ENCODE data around the gene C1QC. TPM values are rescaled to one million over a fixed set of nuclear protein-coding genes. Genes with fewer than 3 reads are reported as not detected.

C1QC gene
- total RNA-seq, 1 experiment from 2014 or later, result not detected

DNA sequence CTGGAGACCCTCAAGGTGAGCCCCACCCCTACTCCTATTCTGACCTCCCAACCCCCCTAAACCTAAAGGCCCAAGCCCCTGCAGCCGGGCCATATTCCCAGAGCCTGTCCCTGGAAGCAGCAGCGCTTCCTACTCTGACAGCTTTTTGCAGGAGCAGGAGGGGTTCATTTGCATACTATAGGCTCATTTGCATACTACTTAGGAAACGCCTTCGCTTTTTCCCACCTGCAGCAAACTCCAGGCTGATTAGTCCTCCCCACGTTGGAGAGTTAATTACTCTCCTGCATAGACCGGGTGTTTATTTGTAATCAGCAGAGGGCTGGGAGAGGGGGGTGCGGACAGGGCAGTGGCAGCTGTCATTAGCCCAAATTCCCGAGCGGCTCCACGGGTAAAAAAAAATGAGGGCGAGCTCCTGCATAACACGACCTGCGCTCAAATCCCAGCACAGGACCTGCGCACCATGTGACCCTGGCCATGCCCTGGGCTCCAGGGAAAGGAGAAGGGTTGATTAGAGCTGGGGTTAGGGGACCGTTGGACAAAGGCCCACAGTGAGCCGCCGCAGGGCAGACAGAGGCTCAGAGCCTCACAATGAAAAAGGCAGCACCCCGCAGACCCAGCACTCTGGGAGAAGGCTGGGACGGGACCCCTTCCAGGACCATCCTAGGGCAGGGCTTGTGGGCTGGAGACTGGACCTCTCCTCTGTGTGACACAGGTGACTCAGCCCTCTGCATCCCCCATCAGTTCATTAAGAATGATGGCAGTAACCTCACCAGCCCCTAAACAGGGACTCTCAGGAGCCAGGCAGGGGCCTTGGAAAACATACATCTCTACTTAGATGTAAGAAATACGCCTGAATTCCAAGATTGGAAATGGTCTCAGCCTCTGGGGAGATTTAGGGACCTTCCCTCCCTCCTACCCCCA is 16.9 kb upstream of the C1QC start:
- H3K4me3 ChIP-seq (ENCODE audit: low read length), result no peak overlapping the region
- no peak for DNase-seq

DNA sequence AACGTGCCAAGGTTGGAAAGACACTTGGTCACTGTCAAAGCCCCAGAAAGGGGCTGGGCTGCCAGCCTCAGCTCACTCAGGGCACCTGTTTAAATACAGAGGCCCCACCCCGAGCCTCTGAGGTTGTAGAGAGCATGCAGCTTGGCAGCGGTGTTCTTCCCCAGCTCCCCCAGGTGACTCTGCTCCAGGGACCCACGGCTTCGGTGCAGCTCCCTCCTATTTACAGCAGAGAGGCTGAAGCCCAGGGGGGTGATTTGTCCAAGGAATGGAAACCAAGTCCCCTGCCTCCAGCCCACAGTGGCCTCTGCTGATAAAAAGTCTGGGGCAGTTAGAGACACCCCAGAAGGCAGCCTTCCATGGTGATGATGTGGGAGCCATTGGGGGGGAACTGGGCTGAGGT is 16.1 kb upstream of the C1QC start:
- H3K79me2 ChIP-seq (ENCODE audit: low read length), result no peaks in the 10 kb centered on the region
- H3K9me2 ChIP-seq (replicated peaks; ENCODE audit: insufficient read depth, low read length), result no peaks in the 10 kb centered on the region
- no peak overlapping the region for H2AFZ ChIP-seq (ENCODE audit: low read length)
- H3K4me1 ChIP-seq (ENCODE audit: low read length), result no peaks in the 10 kb centered on the region
- H3K9me3 ChIP-seq (ENCODE audit: low read length), result no peaks in the 10 kb centered on the region
- no peak for DNase-seq
- H3K36me3 ChIP-seq (ENCODE audit: insufficient read depth, low read length), result no peaks in the 10 kb centered on the region
- H3K4me2 ChIP-seq (ENCODE audit: low read depth, low read length, poor library complexity, severe bottlenecking), result no peak overlapping the region
- H3K4me3 ChIP-seq (ENCODE audit: low read length), result no peak overlapping the region
- no peaks in the 10 kb centered on the region; the same call in 1 of the 2 replicates for H4K20me1 ChIP-seq (ENCODE audit: insufficient read depth, low read depth, low read length)
- no peak overlapping the region for H3K9ac ChIP-seq (ENCODE audit: low read length)
- H3K27ac ChIP-seq (ENCODE audit: low read length), result no peak overlapping the region
- no peaks in the 10 kb centered on the region for H3K27me3 ChIP-seq (ENCODE audit: low read length)

More for the DNA sequence above, 16.9 kb upstream of the C1QC start:
- H3K79me2 ChIP-seq (ENCODE audit: low read length), result no peaks in the 10 kb centered on the region
- H3K36me3 ChIP-seq (ENCODE audit: insufficient read depth, low read length), result no peaks in the 10 kb centered on the region
- no peak overlapping the region for H3K9ac ChIP-seq (ENCODE audit: low read length)
- H2AFZ ChIP-seq (ENCODE audit: low read length), result no peak overlapping the region
- H4K20me1 ChIP-seq (ENCODE audit: insufficient read depth, low read depth, low read length), result no peaks in the 10 kb centered on the region; the same call in 1 of the 2 replicates
- H3K4me2 ChIP-seq (ENCODE audit: low read depth, low read length, poor library complexity, severe bottlenecking), result no peak overlapping the region
- H3K9me3 ChIP-seq (ENCODE audit: low read length), result no peaks in the 10 kb centered on the region
- no peak overlapping the region for H3K27ac ChIP-seq (ENCODE audit: low read length)
- H3K27me3 ChIP-seq (ENCODE audit: low read length), result no peaks in the 10 kb centered on the region
- no peaks in the 10 kb centered on the region for H3K9me2 ChIP-seq (replicated peaks; ENCODE audit: insufficient read depth, low read length)
- H3K4me1 ChIP-seq (ENCODE audit: low read length), result no peaks in the 10 kb centered on the region

DNA sequence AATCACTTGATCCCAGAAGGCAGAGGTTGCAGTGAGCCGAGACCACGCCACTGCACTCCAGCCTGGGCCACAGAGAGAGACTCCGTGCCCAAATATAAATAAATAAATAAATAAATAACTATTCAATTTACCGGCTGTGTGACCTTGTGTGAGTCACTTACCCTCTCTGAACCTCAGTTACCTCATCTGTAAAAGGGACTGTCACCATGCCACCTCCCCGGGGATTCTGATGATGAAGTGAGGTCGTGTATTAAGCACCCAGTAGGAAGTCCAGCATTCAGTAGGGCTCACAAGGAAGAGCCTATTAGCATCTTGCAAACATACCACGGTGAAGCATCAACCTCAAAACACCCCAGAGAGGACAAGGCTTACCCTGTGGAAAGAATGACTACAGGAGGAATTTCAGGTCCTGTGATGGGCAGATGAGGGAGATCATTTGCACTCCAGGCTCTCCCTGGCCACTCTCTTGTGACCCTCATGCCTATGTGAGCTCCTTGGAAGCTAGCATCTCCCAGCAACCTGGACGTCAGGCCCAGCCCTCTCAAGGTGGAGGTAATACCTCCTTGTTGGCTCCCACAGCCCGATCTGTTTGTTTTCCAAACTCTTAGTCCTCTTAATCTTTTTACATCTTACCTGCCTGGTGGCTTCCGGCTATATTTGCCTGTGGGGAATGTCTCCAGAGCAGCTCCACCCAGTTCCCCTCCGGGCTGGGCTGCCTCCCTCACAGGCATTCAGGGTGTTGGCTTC is 14.6 kb upstream of the C1QC start:
- Histone ChIP-seq H3K4me1 (ENCODE audit: low read length) (no peaks in the 10 kb centered on the region), H2AFZ (ENCODE audit: low read length) (no peak overlapping the region), H3K4me3 (ENCODE audit: low read length) (no peak overlapping the region), H3K27me3 (ENCODE audit: low read length) (no peaks in the 10 kb centered on the region), H3K4me2 (ENCODE audit: low read depth, low read length, poor library complexity, severe bottlenecking) (no peak overlapping the region), H3K79me2 (ENCODE audit: low read length) (no peaks in the 10 kb centered on the region), H3K9ac (ENCODE audit: low read length) (no peak overlapping the region), H4K20me1 (ENCODE audit: insufficient read depth, low read depth, low read length) (no peaks in the 10 kb centered on the region; the same call in 1 of the 2 replicates), H3K9me3 (ENCODE audit: low read length) (no peaks in the 10 kb centered on the region), H3K27ac (ENCODE audit: low read length) (no peak overlapping the region), H3K36me3 (ENCODE audit: insufficient read depth, low read length) (no peaks in the 10 kb centered on the region), H3K9me2 (replicated peaks; ENCODE audit: insufficient read depth, low read length) (no peaks in the 10 kb centered on the region)
- DNase-seq, result no peak

DNA sequence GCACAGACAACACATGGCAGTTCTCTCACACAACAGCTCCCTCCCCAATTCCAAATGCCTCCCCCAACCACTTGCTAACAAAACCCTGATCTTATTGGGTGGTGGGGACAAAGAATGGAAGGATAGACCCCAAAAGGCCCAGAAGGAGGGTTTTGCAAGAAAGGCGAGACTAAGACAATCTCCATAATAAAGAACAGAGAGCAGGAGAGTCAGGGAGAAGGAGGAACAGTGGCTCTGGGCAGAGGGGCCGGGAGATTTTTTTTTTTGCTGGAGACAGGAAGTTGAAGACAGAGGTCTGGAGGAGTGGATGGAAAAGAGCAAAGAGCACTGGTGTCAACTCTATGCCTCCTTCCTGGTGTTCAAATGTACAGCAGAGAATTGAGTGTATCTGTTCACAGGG is 13.5 kb upstream of the C1QC start:
- Histone ChIP-seq H3K27ac (ENCODE audit: low read length) (no peak overlapping the region), H3K4me1 (ENCODE audit: low read length) (no peaks in the 10 kb centered on the region), H3K4me2 (ENCODE audit: low read depth, low read length, poor library complexity, severe bottlenecking) (no peak overlapping the region), H3K9me2 (replicated peaks; ENCODE audit: insufficient read depth, low read length) (no peaks in the 10 kb centered on the region), H3K79me2 (ENCODE audit: low read length) (no peaks in the 10 kb centered on the region), H3K27me3 (ENCODE audit: low read length) (no peaks in the 10 kb centered on the region), H3K36me3 (ENCODE audit: insufficient read depth, low read length) (no peaks in the 10 kb centered on the region), H3K4me3 (ENCODE audit: low read length) (no peak overlapping the region), H2AFZ (ENCODE audit: low read length) (no peak overlapping the region), H3K9me3 (ENCODE audit: low read length) (no peaks in the 10 kb centered on the region), H4K20me1 (ENCODE audit: insufficient read depth, low read depth, low read length) (no peaks in the 10 kb centered on the region; the same call in 1 of the 2 replicates), H3K9ac (ENCODE audit: low read length) (no peak overlapping the region)
- no peak for DNase-seq

DNA sequence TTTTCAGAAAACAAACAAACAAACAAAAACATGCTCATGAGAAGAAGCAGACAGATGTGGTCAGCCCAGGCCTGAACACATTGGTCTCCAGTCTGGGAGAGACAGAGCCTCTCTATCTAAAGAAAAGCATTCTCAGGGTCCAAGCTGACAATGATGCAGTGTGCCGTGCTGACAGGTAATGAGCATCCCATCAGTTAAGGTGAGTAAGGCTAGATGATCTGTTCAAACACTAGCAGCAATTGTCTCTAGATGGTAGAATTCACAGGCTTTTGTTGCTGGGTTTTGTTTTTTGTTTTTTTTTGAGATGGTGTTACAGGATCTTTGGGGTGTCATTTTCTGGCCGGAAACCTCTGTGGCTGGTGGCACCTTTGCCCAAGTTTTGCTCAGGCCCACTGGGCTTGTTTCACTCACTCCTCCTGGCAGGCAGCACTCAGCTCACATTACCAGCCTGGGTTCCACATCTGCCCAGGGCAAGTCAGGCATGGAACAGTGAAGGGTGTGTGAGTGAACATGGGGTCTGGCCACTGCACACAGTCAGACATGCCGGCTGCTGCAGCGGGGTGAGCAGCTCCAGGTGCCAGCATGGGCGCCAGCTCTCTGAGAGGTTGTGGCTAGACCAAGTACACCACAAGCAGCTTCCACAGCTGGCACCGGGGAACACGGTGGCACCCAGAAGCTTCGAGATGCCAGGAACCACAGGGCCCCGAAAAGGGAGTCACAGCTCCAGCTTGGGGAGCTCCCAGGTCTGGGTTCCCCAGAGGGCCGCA is 9.6 kb upstream of the C1QC start:
- DNase-seq, result no peak
- no peak overlapping the region for H3K27ac ChIP-seq (ENCODE audit: low read length)
- no peaks in the 10 kb centered on the region for H3K27me3 ChIP-seq (ENCODE audit: low read length)
- no peaks in the 10 kb centered on the region for H4K20me1 ChIP-seq (ENCODE audit: insufficient read depth, low read depth, low read length)
- no peaks in the 10 kb centered on the region for H3K79me2 ChIP-seq (ENCODE audit: low read length)
- no peaks in the 10 kb centered on the region for H3K4me1 ChIP-seq (ENCODE audit: low read length)
- H3K9me2 ChIP-seq (replicated peaks; ENCODE audit: insufficient read depth, low read length), result no peaks in the 10 kb centered on the region
- no peaks in the 10 kb centered on the region for H3K36me3 ChIP-seq (ENCODE audit: insufficient read depth, low read length)
- no peak overlapping the region for H3K9ac ChIP-seq (ENCODE audit: low read length)
- H2AFZ ChIP-seq (ENCODE audit: low read length), result no peak overlapping the region
- no peaks in the 10 kb centered on the region for H3K9me3 ChIP-seq (ENCODE audit: low read length)
- no peak overlapping the region for H3K4me3 ChIP-seq (ENCODE audit: low read length)
- no peak overlapping the region for H3K4me2 ChIP-seq (ENCODE audit: low read depth, low read length, poor library complexity, severe bottlenecking)

DNA sequence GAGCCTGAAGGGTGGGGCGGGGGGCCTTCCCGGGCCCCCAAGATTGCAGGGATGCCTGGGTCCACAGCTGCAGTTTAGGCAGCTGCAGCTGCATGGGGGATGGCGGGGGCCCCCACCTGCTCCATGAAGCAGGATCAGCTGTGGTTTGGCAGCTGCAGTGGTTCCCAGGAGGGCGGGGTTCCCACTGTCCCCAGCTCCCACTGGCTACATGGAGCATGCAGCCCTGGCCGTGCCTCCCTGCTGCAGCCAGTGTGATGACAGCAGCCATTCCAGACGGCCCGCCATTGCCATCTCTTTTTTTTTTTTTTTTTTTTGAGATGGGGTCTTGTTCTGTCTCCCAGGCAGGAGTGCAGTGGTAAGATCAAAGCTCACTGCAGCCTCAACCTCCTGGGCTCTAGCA is 8.0 kb upstream of the C1QC start:
- Histone ChIP-seq H3K4me1 (ENCODE audit: low read length) (no peaks in the 10 kb centered on the region), H2AFZ (ENCODE audit: low read length) (no peak overlapping the region), H3K9ac (ENCODE audit: low read length) (no peak overlapping the region), H3K27me3 (ENCODE audit: low read length) (no peaks in the 10 kb centered on the region), H3K4me3 (ENCODE audit: low read length) (no peak overlapping the region), H3K36me3 (ENCODE audit: insufficient read depth, low read length) (no peaks in the 10 kb centered on the region), H3K79me2 (ENCODE audit: low read length) (no peaks in the 10 kb centered on the region), H3K9me3 (ENCODE audit: low read length) (no peaks in the 10 kb centered on the region), H3K9me2 (replicated peaks; ENCODE audit: insufficient read depth, low read length) (no peaks in the 10 kb centered on the region), H4K20me1 (ENCODE audit: insufficient read depth, low read depth, low read length) (no peaks in the 10 kb centered on the region), H3K4me2 (ENCODE audit: low read depth, low read length, poor library complexity, severe bottlenecking) (no peak overlapping the region), H3K27ac (ENCODE audit: low read length) (no peak overlapping the region)
- no peak for DNase-seq

DNA sequence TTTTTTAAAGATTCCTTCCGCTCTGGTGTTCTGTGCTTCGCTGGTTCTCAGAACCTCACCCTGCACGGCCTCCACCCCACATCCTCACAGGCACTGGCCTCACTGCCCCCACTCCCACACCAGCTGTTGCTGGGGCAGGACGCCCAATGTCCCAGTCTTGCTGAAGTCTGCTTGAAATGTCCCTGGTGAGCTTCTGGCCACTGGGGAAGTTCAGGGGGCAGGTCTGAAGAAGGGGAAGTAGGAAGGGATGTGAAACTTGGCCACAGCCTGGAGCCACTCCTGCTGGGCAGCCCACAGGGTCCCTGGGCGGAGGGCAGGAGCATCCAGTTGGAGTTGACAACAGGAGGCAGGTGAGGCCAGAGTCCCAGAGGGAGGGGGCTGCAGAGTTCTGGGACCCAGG is 7.1 kb upstream of the C1QC start, which contains the start of gene C1QA:
Gene C1QA (plus strand): TSS at position 276 of the 400 bp plus-strand sequence. CDS start 989 bp downstream, outside the sequence.
- Histone ChIP-seq H3K9ac (ENCODE audit: low read length) (no peak within 1 kb of the TSS), H3K36me3 (ENCODE audit: insufficient read depth, low read length) (no peaks in the 10 kb centered on the region), H4K20me1 (ENCODE audit: insufficient read depth, low read depth, low read length) (no peaks in the 10 kb centered on the region; the same call in 1 of the 2 replicates), H2AFZ (ENCODE audit: low read length) (no peak within 1 kb of the TSS), H3K4me1 (ENCODE audit: low read length) (no peaks in the 10 kb centered on the region), H3K27me3 (ENCODE audit: low read length) (no peaks in the 10 kb centered on the region), H3K27ac (ENCODE audit: low read length) (no peak within 1 kb of the TSS), H3K4me3 (ENCODE audit: low read length) (no peak within 1 kb of the TSS), H3K9me3 (ENCODE audit: low read length) (no peaks in the 10 kb centered on the region), H3K4me2 (ENCODE audit: low read depth, low read length, poor library complexity, severe bottlenecking) (no peak within 1 kb of the TSS), H3K9me2 (replicated peaks; ENCODE audit: insufficient read depth, low read length) (no peaks in the 10 kb centered on the region), H3K79me2 (ENCODE audit: low read length) (no peaks in the 10 kb centered on the region)
- no peak for DNase-seq
